ENCODE data around the gene TENM3. TPM values are rescaled to one million over a fixed set of nuclear protein-coding genes. Genes with fewer than 3 reads are reported as not detected.

TENM3 gene
- total RNA-seq, 2 donors from 2014 or later = 39.5 to 51.9 TPM

GRCh38 chr4:182394181-182394580, 151.0 kb downstream of the TENM3 start:
- H3K4me3 ChIP-seq (ENCODE audit: low read length) = no peak overlapping the region
- H3K9me3 Mint-ChIP-seq = no peaks in the 10 kb centered on the region

GRCh38 chr4:182400081-182400480, 156.9 kb downstream of the TENM3 start:
- TF ChIP-seq, protein P1, sequence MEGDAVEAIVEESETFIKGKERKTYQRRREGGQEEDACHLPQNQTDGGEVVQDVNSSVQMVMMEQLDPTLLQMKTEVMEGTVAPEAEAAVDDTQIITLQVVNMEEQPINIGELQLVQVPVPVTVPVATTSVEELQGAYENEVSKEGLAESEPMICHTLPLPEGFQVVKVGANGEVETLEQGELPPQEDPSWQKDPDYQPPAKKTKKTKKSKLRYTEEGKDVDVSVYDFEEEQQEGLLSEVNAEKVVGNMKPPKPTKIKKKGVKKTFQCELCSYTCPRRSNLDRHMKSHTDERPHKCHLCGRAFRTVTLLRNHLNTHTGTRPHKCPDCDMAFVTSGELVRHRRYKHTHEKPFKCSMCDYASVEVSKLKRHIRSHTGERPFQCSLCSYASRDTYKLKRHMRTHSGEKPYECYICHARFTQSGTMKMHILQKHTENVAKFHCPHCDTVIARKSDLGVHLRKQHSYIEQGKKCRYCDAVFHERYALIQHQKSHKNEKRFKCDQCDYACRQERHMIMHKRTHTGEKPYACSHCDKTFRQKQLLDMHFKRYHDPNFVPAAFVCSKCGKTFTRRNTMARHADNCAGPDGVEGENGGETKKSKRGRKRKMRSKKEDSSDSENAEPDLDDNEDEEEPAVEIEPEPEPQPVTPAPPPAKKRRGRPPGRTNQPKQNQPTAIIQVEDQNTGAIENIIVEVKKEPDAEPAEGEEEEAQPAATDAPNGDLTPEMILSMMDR (conservative IDR thresholded peaks at IDR 0.05) = no peak
- Mint-ChIP-seq H3K27me3 (ENCODE audit: insufficient read depth) (no peaks in the 10 kb centered on the region), H3K27ac (no peak overlapping the region), H3K9me3 (peaks cover 11% of the 10 kb centered on the region), H3K4me3 (no peak overlapping the region), H3K4me1 (no peaks in the 10 kb centered on the region), H3K36me3 (ENCODE audit: low read depth) (peaks cover 2% of the 10 kb centered on the region)
- H3K4me1 ChIP-seq (ENCODE audit: control insufficient read depth, insufficient read depth, low read length) = no peaks in the 10 kb centered on the region
- no peak overlapping the region for H3K9ac ChIP-seq (ENCODE audit: extremely low read depth, low read length, poor library complexity, severe bottlenecking)
- 100% methylated on average over 1 of the region's 1 CpG for WGBS, 2 experiments (ENCODE audit: insufficient coverage in 1 of 2, insufficient read length in 1 of 2)
- H3K9me3 ChIP-seq (ENCODE audit: control insufficient read depth, low read length) = no peaks in the 10 kb centered on the region
- H3K4me3 ChIP-seq (ENCODE audit: low read length) = no peak overlapping the region
- DNase-seq = no peak
- H3K36me3 ChIP-seq (ENCODE audit: control insufficient read depth, insufficient read depth, low read length) = no peaks in the 10 kb centered on the region
- no peaks in the 10 kb centered on the region for H3K27me3 ChIP-seq (ENCODE audit: control insufficient read depth, insufficient read depth, low read length, poor library complexity, severe bottlenecking)
- H3K27ac ChIP-seq (ENCODE audit: low read depth, low read length) = no peak overlapping the region

More at GRCh38 chr4:182394181-182394580, 151.0 kb downstream of the TENM3 start:
- Histone ChIP-seq H3K9me3 (ENCODE audit: control insufficient read depth, low read length) (no peaks in the 10 kb centered on the region), H3K27ac (ENCODE audit: low read depth, low read length) (no peak overlapping the region), H3K4me1 (ENCODE audit: control insufficient read depth, insufficient read depth, low read length) (no peaks in the 10 kb centered on the region), H3K36me3 (ENCODE audit: control insufficient read depth, insufficient read depth, low read length) (no peaks in the 10 kb centered on the region), H3K9ac (ENCODE audit: extremely low read depth, low read length, poor library complexity, severe bottlenecking) (no peak overlapping the region), H3K27me3 (ENCODE audit: control insufficient read depth, insufficient read depth, low read length, poor library complexity, severe bottlenecking) (no peaks in the 10 kb centered on the region)
- Mint-ChIP-seq H3K36me3 (ENCODE audit: low read depth) (no peaks in the 10 kb centered on the region), H3K27ac (no peak overlapping the region), H3K4me3 (no peak overlapping the region), H3K27me3 (ENCODE audit: insufficient read depth) (no peaks in the 10 kb centered on the region), H3K4me1 (no peaks in the 10 kb centered on the region)
- TF ChIP-seq, protein P1 (conservative IDR thresholded peaks at IDR 0.05) = no peak
- WGBS, 2 experiments (ENCODE audit: insufficient coverage in 1 of 2, insufficient read length in 1 of 2) = 93 to 100% methylated on average over 3 of the region's 3 CpGs
- DNase-seq = no peak

DNA sequence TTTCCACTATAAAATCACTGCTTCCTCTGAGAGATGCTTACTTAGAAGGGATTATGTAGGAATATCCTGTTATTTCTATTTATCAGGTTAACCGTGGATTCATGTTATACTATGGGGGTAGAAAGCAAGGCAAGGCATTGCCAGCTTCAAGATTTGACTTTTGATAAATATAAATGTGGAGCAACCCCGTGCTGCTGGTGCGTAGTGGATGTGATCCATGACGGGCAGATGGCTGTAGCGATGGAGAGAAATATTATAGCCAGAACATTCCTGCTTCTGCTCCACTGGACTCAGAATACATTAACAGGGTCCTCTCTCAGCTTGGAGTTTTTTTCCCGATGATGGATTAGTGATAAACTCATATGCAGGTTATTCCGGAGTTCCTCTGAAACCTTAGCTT, 157.6 kb downstream of the TENM3 start:
- TF ChIP-seq, protein P1 (conservative IDR thresholded peaks at IDR 0.05) = no peak
- no peak overlapping the region for H3K4me3 ChIP-seq (ENCODE audit: low read length)
- no peaks in the 10 kb centered on the region for H3K36me3 ChIP-seq (ENCODE audit: control insufficient read depth, insufficient read depth, low read length)
- Mint-ChIP-seq H3K27me3 (ENCODE audit: insufficient read depth) (no peaks in the 10 kb centered on the region), H3K9me3 (peaks cover 11% of the 10 kb centered on the region), H3K27ac (no peak overlapping the region), H3K36me3 (ENCODE audit: low read depth) (peaks cover 2% of the 10 kb centered on the region), H3K4me1 (no peaks in the 10 kb centered on the region), H3K4me3 (no peak overlapping the region)
- H3K4me1 ChIP-seq (ENCODE audit: control insufficient read depth, insufficient read depth, low read length) = no peaks in the 10 kb centered on the region
- H3K27ac ChIP-seq (ENCODE audit: low read depth, low read length) = no peak overlapping the region
- no peak overlapping the region for H3K9ac ChIP-seq (ENCODE audit: extremely low read depth, low read length, poor library complexity, severe bottlenecking)
- H3K27me3 ChIP-seq (ENCODE audit: control insufficient read depth, insufficient read depth, low read length, poor library complexity, severe bottlenecking) = no peaks in the 10 kb centered on the region
- H3K9me3 ChIP-seq (ENCODE audit: control insufficient read depth, low read length) = no peaks in the 10 kb centered on the region
- DNase-seq = no peak
- 95 to 98% methylated on average over 5 to 7 of the region's 7 CpGs for WGBS, 2 experiments (ENCODE audit: insufficient coverage in 1 of 2, insufficient read length in 1 of 2)

Data from endodermal cell (in vitro differentiated cells).